Suprapubic skin (tissue), 3 donors: ENCODE measurements around the gene CFAP90.

ENCODE experiments used
- POLR2AphosphoS5 ChIP-seq, 3 donors: sonication (generic); formaldehyde crosslinking; IDR thresholded peaks; one replicate each; pipeline ENCODE4 v1.6.1; 2017; ENCODE audit warnings: antibody characterized with exemption in 3 of 3
- TF ChIP-seq, protein P1 (sequence below), 2 donors: fragments of 200-600 bp in 1 of 2; fragments of 450-650 bp in 1 of 2; sonication (generic) in 1 of 2; IDR thresholded peaks; one replicate each; pipeline ENCODE4 v1.5.1; 2016 to 2019; ENCODE audit warnings: antibody characterized with exemption in 2 of 2, mild to moderate bottlenecking in 1 of 2, moderate library complexity in 1 of 2

DNA sequence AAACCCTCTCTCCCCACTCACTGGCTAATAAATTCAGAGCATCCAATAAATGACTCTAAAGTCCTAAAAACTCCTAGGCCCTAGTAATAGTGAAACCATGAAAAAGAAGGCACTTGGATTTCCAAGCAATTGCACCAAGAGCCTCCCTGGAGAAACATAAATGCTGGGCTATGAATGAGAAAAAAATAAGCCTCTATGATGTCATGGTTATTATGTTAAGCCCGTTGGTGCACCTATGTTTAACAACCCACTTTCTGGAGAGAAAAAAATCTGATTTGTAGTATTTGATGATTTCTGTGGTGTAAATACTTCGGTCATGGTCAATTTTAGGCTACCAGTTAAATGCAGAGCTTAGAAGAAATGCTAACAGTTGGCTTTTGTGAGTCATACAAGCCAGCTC is 8.4 kb downstream of the CFAP90 start:
- TF ChIP-seq, protein P1, sequence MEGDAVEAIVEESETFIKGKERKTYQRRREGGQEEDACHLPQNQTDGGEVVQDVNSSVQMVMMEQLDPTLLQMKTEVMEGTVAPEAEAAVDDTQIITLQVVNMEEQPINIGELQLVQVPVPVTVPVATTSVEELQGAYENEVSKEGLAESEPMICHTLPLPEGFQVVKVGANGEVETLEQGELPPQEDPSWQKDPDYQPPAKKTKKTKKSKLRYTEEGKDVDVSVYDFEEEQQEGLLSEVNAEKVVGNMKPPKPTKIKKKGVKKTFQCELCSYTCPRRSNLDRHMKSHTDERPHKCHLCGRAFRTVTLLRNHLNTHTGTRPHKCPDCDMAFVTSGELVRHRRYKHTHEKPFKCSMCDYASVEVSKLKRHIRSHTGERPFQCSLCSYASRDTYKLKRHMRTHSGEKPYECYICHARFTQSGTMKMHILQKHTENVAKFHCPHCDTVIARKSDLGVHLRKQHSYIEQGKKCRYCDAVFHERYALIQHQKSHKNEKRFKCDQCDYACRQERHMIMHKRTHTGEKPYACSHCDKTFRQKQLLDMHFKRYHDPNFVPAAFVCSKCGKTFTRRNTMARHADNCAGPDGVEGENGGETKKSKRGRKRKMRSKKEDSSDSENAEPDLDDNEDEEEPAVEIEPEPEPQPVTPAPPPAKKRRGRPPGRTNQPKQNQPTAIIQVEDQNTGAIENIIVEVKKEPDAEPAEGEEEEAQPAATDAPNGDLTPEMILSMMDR (IDR thresholded peaks at IDR 0.05): no peak
- TF ChIP-seq POLR2AphosphoS5 (IDR thresholded peaks at IDR 0.05): no peak
